SK-N-SH treated with all-trans-retinoic acid at 6 μM for 48 hours (cell line): ENCODE results near the gene GPSM1.

ENCODE experiments used
- ARNTL ChIP-seq: fragments of 450-650 bp; formaldehyde crosslinking; IDR thresholded peaks from 2 replicates; pipeline ENCODE4 v1.5.0; 2020; ENCODE audit warnings: low read depth, mild to moderate bottlenecking, moderate library complexity, borderline replicate concordance
- BACH2 ChIP-seq: fragments of 250-450 bp; sonication (Bioruptor Pico); IDR thresholded peaks from 2 replicates; pipeline ENCODE4 v1.9.0; 2021; ENCODE audit warnings: mild to moderate bottlenecking, borderline replicate concordance
- CSDC2 ChIP-seq: fragments of 250-450 bp; sonication (Bioruptor Pico); IDR thresholded peaks from 2 replicates; pipeline ENCODE4 v1.5.0; 2020; ENCODE audit warnings: mild to moderate bottlenecking, moderate library complexity
- OSR1 ChIP-seq: fragments of 250-450 bp; sonication (Bioruptor Pico); IDR thresholded peaks from 2 replicates; pipeline ENCODE4 v1.8.0; 2022; ENCODE audit warnings: moderate library complexity, mild to moderate bottlenecking, inconsistent platforms
- PATZ1 ChIP-seq: fragments of 250-450 bp; sonication (Bioruptor Pico); IDR thresholded peaks from 2 replicates; pipeline ENCODE4 v1.8.0; 2020; ENCODE audit warnings: mild to moderate bottlenecking, moderate library complexity, borderline replicate concordance
- PPARA ChIP-seq: fragments of 250-450 bp; sonication (Bioruptor Pico); IDR thresholded peaks from 2 replicates; pipeline ENCODE4 v1.5.0; 2020; ENCODE audit warnings: mild to moderate bottlenecking, borderline replicate concordance
- RARB ChIP-seq: fragments of 250-450 bp; sonication (Bioruptor Pico); IDR thresholded peaks from 2 replicates; pipeline ENCODE4 v1.8.0; 2021; ENCODE audit warnings: mild to moderate bottlenecking, moderate library complexity
- ZNF565 ChIP-seq: fragments of 450-650 bp; formaldehyde crosslinking; conservative IDR thresholded peaks from 2 replicates; pipeline ENCODE4 v1.5.0; 2020; ENCODE audit warnings: low read depth, mild to moderate bottlenecking, moderate library complexity
- ZNF70 ChIP-seq: fragments of 450-650 bp; formaldehyde crosslinking; IDR thresholded peaks from 2 replicates; pipeline ENCODE4 v1.5.0; 2020; ENCODE audit warnings: mild to moderate bottlenecking, moderate library complexity
- TF ChIP-seq, protein P1 (sequence below): fragments of 250-450 bp; sonication (Bioruptor Pico); IDR thresholded peaks from 2 replicates; pipeline ENCODE4 v1.5.0; 2020; ENCODE audit warnings: mild to moderate bottlenecking, moderate library complexity

GRCh38 chr9:136329636-136330405 is 2.5 kb downstream of the GPSM1 start:
- TF ChIP-seq PATZ1 (CRISPR knock-in tag) = no peak
- no peak for TF ChIP-seq RARB
- no peak for TF ChIP-seq PPARA (CRISPR knock-in tag)
- TF ChIP-seq ZNF70 (CRISPR knock-in tag) = no peak
- no peak for TF ChIP-seq BACH2 (CRISPR knock-in tag)
- TF ChIP-seq ZNF565 (CRISPR knock-in tag) = no peak
- TF ChIP-seq, protein P1, sequence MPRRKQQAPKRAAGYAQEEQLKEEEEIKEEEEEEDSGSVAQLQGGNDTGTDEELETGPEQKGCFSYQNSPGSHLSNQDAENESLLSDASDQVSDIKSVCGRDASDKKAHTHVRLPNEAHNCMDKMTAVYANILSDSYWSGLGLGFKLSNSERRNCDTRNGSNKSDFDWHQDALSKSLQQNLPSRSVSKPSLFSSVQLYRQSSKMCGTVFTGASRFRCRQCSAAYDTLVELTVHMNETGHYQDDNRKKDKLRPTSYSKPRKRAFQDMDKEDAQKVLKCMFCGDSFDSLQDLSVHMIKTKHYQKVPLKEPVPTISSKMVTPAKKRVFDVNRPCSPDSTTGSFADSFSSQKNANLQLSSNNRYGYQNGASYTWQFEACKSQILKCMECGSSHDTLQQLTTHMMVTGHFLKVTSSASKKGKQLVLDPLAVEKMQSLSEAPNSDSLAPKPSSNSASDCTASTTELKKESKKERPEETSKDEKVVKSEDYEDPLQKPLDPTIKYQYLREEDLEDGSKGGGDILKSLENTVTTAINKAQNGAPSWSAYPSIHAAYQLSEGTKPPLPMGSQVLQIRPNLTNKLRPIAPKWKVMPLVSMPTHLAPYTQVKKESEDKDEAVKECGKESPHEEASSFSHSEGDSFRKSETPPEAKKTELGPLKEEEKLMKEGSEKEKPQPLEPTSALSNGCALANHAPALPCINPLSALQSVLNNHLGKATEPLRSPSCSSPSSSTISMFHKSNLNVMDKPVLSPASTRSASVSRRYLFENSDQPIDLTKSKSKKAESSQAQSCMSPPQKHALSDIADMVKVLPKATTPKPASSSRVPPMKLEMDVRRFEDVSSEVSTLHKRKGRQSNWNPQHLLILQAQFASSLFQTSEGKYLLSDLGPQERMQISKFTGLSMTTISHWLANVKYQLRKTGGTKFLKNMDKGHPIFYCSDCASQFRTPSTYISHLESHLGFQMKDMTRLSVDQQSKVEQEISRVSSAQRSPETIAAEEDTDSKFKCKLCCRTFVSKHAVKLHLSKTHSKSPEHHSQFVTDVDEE = no peak
- TF ChIP-seq CSDC2 (CRISPR knock-in tag) = no peak
- no peak for TF ChIP-seq OSR1 (CRISPR knock-in tag)
- TF ChIP-seq ARNTL (CRISPR knock-in tag) = no peak
